Measurements from ENCODE around the gene RBM28. TPM values are rescaled to one million over a fixed set of nuclear protein-coding genes. Genes with fewer than 3 reads are reported as not detected.

Gene RBM28
- total RNA-seq, 1 donor from 2014 or later, result 20.9 TPM

DNA sequence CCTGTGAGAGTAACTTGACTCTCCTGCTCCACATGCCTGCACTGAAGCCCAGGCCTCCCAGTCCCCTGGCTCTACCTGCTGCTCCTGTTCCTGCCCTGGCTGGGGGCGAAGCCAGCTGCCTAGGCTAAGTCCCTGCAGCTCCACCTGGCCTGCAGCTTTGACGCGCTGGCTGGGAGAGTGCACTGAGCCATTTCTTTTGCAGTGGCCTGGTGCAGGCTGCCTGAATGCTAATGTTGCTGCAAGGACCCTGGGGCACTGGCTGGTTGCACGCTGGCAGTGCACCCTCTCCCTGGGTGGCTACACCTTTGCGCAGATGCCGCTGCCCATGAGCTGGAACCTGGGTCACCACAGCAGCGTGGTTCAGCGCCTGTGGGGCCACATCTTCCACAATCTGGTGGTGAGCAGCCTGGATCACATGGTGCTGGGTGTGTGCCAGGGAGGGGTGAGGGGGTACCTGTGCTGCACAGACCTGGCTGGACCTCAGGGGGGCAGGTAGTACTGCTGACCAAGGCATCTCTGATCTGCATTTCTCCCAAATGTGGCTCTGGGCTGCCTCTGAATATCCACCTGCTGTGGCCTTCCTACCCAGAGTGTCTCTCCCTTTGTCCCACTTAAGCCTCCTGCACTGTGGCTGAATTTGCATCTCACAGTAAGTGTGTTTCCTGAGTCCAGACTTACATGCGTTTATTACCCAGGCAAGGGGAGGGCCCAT lies 46.1 kb upstream of the RBM28 start:
- TF ChIP-seq CTCF (IDR thresholded peaks at IDR 0.05) (no peak), POLR2A (IDR thresholded peaks at IDR 0.05) (no peak), POLR2AphosphoS5 (IDR thresholded peaks at IDR 0.05; ENCODE audit: insufficient read depth in 1 of 2, low read depth in 1 of 2) (no peak)
- intact Hi-C loops (cut with DNase I), result loop anchor here (5.0 kb wide), 1 partner anchor 42 kb away; no protein-coding TSS in a partner anchor
- Histone ChIP-seq H3K27me3 (no peaks in the 10 kb centered on the region), H3K4me1 (peaks cover 5% of the 10 kb centered on the region), H3K36me3 (peaks cover 0 to 24% of the 10 kb centered on the region in 2 donors), H3K4me3 (no peak overlapping the region), H3K27ac (no peak overlapping the region), H3K9me3 (no peaks in the 10 kb centered on the region)
- DNase-seq (ENCODE audit: extremely low spot score in 2 of 2), result no peak

GRCh38 chr7:128389085-128389617 lies 45.4 kb upstream of the RBM28 start:
- H3K27me3 ChIP-seq, result no peaks in the 10 kb centered on the region
- no peak overlapping the region for H3K27ac ChIP-seq
- DNase-seq (ENCODE audit: extremely low spot score in 2 of 2), result no peak
- intact Hi-C loops (cut with DNase I), result loop anchor here (5.0 kb wide), 1 partner anchor 42 kb away; no protein-coding TSS in a partner anchor
- H3K4me3 ChIP-seq, result no peak overlapping the region
- H3K36me3 ChIP-seq, result peaks cover 0 to 18% of the 10 kb centered on the region in 2 donors
- TF ChIP-seq CTCF (IDR thresholded peaks at IDR 0.05) (no peak), POLR2A (IDR thresholded peaks at IDR 0.05) (no peak), POLR2AphosphoS5 (IDR thresholded peaks at IDR 0.05; ENCODE audit: insufficient read depth in 1 of 2, low read depth in 1 of 2) (no peak)
- H3K9me3 ChIP-seq, result no peaks in the 10 kb centered on the region
- H3K4me1 ChIP-seq, result peaks cover 5% of the 10 kb centered on the region

GRCh38 chr7:128388145-128388485 lies 44.4 kb upstream of the RBM28 start:
- Histone ChIP-seq H3K36me3 (peaks cover 0 to 8% of the 10 kb centered on the region in 2 donors), H3K9me3 (no peaks in the 10 kb centered on the region), H3K27ac (no peak overlapping the region), H3K27me3 (no peaks in the 10 kb centered on the region), H3K4me1 (peaks cover 5% of the 10 kb centered on the region), H3K4me3 (no peak overlapping the region)
- DNase-seq (ENCODE audit: extremely low spot score in 2 of 2), result no peak
- intact Hi-C loops (cut with DNase I), result loop anchor here (5.0 kb wide), 1 partner anchor 41 kb away; no protein-coding TSS in a partner anchor
- no peak for TF ChIP-seq POLR2A (IDR thresholded peaks at IDR 0.05)
- TF ChIP-seq CTCF (IDR thresholded peaks at IDR 0.05), result no peak
- no peak for TF ChIP-seq POLR2AphosphoS5 (IDR thresholded peaks at IDR 0.05; ENCODE audit: insufficient read depth in 1 of 2, low read depth in 1 of 2)

GRCh38 chr7:128387216-128388144 lies 43.8 kb upstream of the RBM28 start:
- peaks cover 5% of the 10 kb centered on the region for H3K4me1 ChIP-seq
- no peaks in the 10 kb centered on the region for H3K27me3 ChIP-seq
- peaks cover 0 to 5% of the 10 kb centered on the region in 2 donors for H3K36me3 ChIP-seq
- no peaks in the 10 kb centered on the region for H3K9me3 ChIP-seq
- intact Hi-C loops (cut with DNase I), result loop anchor here (5.0 kb wide), 1 partner anchor 40 kb away; no protein-coding TSS in a partner anchor
- no peak overlapping the region for H3K4me3 ChIP-seq
- TF ChIP-seq POLR2A (IDR thresholded peaks at IDR 0.05), result no peak
- TF ChIP-seq POLR2AphosphoS5 (IDR thresholded peaks at IDR 0.05; ENCODE audit: insufficient read depth in 1 of 2, low read depth in 1 of 2), result no peak
- peak; percentile 63 to 75 (median 72) for TF ChIP-seq CTCF (IDR thresholded peaks at IDR 0.05)
- DNase-seq (ENCODE audit: extremely low spot score in 2 of 2), result no peak
- no peak overlapping the region for H3K27ac ChIP-seq
